Measurements from ENCODE around the gene SFTA2.
"Not testable (repeated sequence)": the region's sequence is repeated elsewhere in the genome, so short reads cannot be mapped to it uniquely, and the experiment has no call there.

The SFTA2 gene

DNA sequence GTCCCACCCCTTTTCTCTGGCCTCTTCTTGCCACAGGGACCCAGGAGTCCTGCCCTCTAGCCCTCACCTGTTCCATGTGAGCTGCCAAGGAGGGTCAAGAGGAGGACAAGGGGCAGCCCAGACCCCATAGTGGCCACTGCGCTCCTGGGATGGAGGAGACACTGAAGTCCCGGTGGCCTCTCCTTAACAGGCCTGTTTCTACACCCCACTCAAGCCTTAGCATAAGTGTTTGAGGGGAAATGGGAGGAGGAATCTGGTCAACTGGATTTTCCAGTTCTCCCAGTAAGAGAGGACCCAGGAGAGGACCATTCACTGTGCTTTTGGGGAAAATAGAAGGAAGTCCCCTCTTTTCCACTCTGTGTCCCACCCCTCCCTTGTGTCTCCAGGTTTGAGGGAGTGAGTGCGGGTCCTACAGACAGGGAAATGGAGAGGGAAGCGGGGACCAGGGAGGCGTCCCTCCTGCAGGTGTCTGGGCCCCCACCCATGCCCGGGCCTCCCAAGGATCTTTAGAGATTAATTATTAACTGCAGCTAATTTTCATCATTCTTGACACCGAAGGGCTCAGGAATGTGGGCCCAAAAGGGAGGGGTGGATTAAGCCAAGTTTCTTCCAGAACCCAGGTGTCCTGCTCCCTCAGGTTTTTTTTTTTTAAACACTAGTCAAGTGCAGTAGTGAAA lies at the start of gene SFTA2:
SFTA2 (minus strand) TSS at position 202 of the 677 bp plus-strand sequence; CDS start at position 128, 74 bp downstream.
- no peak for DNase-seq

DNA sequence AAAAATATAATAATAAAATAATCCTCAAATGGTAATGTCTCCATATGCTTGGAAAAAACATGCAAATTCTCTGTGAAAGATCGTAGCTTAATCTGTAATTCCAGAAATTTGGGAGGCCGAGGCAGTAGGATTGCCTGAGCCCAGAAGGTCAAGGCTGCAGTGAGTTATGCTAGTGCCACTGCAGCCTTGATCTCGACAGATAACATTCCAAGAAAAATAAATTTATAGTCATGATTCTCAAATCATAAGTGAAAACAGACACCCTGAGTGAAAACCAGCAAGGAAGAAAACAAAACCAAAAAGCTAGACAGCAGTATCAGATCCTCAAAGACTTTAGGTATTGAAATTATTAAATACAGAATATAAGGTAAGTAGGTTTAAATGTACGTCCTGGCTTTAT lies 47.7 kb upstream of the SFTA2 start:
- no peak for DNase-seq

DNA sequence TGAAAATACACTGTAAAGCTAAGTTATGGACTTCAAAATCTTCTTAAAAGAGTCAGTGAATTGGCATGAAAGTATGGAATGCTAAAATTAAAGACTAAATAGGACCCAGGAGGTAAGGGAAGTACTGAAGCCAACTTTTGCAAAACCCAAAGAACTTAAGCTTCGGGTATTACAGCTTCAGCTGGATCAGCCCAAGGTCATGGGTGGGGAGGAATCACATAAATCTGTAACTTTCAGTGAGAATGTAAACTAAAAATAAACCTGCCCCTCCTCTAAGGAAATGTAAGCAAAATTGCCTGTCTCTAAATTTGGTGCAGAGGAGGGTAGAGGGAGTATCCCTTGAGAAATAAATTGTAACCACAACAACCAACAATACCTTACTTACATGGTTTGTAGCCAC lies 47.2 kb upstream of the SFTA2 start:
- peak; percentile 48 for DNase-seq

DNA sequence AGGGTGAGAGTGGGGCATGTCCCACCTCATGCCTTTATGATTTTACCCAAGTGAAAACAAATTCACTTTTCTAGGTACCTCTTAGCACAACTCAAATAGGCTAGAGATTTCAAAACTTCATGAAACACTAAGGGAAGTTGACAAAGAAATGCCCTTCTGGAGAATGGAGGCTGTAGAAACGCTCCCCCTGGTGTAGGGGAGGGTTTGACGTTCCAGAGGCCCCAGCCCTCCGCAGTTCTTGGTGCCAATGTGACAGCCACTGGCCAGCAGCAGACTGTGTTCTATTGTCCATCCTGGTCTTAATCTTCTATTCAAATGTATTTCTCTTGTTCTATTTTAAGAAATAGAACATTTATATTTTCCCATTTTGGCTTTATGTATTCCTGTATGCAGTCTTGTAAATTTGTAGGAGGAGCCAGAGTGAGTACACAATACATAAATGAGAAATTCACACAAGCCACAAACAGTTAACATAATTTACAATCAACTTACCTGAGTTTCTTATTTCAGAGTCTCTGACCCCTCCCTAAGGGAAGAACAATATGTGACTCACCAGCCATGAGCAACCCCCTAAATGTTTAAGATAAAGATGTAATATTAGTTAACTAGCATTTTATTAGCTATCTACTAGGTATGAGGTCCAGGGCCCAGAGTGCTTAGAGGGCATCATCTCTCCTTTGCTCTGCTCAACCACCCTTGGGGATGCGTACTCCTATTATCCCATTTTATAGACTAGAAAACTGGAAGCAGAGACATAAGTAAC lies 42.7 kb upstream of the SFTA2 start:
- DNase-seq, result no peak

DNA sequence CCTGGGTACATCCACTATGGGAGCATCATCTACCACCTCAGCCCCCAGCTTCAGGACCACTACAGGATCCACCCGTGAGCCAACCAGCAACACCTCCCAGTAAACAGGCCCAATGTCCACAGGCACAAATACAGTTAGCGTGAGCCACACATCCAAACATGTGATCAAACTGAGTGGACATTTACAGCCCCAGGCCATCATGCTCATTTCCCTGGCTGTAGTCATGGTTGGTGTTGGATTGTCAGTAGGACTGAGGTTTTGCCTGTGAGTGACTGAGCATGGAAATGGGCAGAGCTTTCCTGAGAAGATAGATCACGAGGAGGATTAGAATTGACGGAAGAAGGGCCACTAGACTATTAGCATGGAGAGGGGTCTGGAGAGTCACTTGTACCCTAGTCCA lies 40.8 kb upstream of the SFTA2 start:
- no peak for DNase-seq

DNA sequence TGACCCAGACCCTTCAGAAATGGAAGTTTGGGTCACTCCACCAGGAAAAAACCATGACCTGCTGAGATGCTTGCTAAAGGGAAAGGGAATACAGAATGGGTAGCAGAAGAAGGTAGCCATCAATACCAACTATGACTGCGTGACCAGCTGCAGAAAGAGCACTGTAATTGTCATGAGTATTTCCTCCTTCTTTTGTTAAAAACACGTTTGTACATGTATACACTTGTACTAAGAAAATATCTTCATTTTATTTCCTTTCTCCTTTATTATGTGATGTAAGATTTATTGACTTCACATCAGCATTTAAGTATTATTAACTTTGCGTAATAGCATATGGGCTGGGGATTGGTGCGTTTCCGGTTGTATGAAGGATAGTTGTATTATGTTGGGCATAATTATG lies 39.0 kb upstream of the SFTA2 start:
- no peak for DNase-seq

DNA sequence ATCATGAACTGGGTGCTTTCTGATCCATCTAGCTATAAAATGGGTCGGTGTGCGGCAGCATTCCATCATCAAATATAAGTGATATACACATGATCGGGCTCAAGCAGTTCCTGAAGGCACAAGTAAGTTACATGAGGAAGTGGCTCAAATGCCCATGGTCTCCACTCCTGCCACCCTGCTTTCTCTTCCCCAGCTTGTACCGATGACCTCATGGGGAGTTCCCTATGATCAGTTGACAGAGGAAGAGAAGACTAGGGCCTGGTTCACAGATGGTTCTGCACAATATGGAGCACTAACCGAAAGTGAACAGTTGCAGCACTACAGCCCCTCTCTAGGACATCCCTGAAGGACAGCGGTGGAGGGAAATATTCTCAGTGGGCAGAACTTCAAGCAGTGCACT lies 37.2 kb upstream of the SFTA2 start:
- not testable (repeated sequence) for DNase-seq

DNA sequence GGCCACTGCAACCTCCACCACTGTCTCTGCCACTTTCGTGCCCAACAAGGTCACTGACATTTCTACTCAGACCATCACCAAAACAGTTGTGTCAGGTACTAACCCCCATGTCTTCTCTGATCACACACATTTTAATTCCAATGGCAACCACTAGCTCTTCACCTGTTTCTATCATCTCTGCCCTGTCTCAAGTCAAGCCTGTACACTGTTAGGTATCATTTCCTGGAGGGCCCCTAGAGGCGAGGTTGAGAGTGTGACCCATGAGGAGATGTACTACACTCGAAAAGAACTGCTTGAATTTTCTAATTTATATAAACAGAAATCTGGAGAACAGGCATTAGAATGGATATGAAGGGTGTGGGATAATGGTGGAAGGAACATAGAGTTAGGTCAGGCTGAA lies 34.2 kb upstream of the SFTA2 start:
- DNase-seq, result no peak

GRCh38 chr6:30965140-30965601 lies 33.2 kb upstream of the SFTA2 start:
- DNase-seq, result no peak

DNA sequence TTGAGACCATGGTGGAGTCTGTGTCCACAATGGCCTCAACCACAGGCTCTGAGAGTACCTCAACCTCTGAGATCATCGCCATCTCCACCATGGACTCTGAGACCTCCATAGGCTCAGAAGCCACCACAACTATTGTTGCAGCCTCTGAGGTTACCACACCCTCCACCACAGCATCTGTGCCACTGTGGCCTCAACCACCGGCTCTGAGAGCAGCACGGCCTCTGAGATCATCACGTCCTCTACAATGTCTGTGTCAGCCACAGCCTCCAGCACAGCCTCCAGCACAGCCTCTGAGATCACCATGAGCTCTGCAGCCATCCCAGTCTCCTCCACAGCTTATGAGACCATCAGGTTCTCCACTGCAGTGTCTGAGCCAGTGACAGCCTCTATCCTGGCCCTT lies 32.1 kb upstream of the SFTA2 start:
- DNase-seq, result peak; percentile 56

GRCh38 chr6:30963641-30964040 lies 31.7 kb upstream of the SFTA2 start:
- DNase-seq, result peak; percentile 87

GRCh38 chr6:30962716-30963115 lies 30.7 kb upstream of the SFTA2 start:
- no peak for DNase-seq

- DNase-seq, result no peak
These were observed 29.1 kb upstream of the SFTA2 start for GRCh38 chr6:30960907-30961673.

GRCh38 chr6:30957716-30958115 lies 25.7 kb upstream of the SFTA2 start:
- DNase-seq, result no peak

GRCh38 chr6:30955367-30956042 lies 23.5 kb upstream of the SFTA2 start:
- DNase-seq, result peak; percentile 64

DNA sequence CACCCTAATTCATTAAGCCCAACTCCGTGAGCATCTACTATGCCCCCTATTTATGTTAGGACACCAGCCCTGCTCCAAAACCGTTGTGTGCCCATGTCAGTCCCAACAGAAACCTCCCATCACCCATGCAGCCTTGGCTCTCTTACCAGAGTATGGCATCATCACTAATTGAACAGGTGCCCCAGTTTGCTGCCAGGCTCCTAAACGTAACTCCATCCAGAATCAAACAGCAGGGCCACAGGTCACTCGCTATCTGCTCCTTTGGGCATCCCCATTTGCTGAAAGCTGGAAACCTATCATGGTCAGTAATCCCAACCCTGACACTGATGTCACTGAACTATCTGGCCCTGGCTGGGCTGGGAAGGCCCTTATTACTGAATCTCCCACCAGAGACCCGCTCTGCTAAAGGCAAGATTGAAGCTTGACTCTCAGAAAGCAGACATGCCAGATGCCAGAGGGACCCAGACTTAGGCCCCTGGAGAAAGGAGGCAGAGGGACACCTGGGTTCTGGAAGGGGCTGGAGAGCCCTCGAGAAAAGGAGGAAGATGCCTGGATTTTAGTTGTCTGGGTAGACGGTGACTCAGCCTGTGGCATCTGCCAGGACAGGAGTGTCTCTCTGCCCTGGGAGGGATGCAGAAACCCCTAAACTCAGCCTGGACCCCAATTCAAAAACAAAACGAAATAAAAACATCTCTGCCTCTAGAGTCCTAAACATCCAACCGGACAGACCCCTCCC lies 22.8 kb upstream of the SFTA2 start:
- DNase-seq, result no peak

- DNase-seq, result no peak
These were observed 20.0 kb upstream of the SFTA2 start for GRCh38 chr6:30951907-30952469.

- DNase-seq, result no peak
These were observed 16.8 kb upstream of the SFTA2 start for GRCh38 chr6:30948811-30949210.

DNA sequence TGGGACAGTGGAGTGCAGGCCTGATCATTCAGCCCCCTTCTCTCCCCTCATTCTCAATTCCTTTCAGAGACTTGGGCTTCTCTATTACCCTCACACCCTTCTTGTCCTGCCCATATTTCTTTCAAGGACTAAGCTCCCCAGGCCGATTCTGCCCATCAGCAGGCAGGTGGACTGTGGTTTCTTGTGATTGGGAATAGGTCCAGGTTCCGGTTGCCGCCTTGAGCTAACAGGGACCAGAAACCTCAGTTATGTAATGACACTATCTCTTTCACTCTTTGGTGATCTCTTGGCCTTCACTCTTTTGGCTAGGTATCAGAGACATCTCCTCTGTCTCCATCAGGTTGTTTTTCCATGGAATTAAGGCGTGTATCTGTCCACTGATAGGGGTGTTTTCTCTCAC lies 15.3 kb upstream of the SFTA2 start:
- DNase-seq, result peak; percentile 32

GRCh38 chr6:30945281-30945680 lies 13.3 kb upstream of the SFTA2 start:
- DNase-seq, result no peak

GRCh38 chr6:30944051-30944450 lies 12.1 kb upstream of the SFTA2 start:
- no peak for DNase-seq

Data from RPMI8226 (cell line).